Measurements from ENCODE around the gene CDC25A.

Gene CDC25A

GRCh38 chr3:48194446-48195071 lies 6.3 kb upstream of the CDC25A start:
- peak; percentile 45 to 48 for DNase-seq

- DNase-seq = no peak
Measured at GRCh38 chr3:48190911-48191310, 2.7 kb upstream of the CDC25A start.

GRCh38 chr3:48189321-48189720 lies 1.1 kb upstream of the CDC25A start:
- DNase-seq = no peak

- DNase-seq = peak; percentile 17 to 48
Measured at GRCh38 chr3:48187579-48188265, 495 bp downstream of the CDC25A start.

- DNase-seq = no peak
Measured at GRCh38 chr3:48187301-48187578, 977 bp downstream of the CDC25A start.

- no peak for DNase-seq
Measured at GRCh38 chr3:48186631-48187300, 1.5 kb downstream of the CDC25A start.

GRCh38 chr3:48185129-48185528 lies 3.1 kb downstream of the CDC25A start:
- DNase-seq = no peak

- DNase-seq = no peak
Measured at GRCh38 chr3:48184299-48184698, 3.9 kb downstream of the CDC25A start.

GRCh38 chr3:48180531-48181253 lies 7.5 kb downstream of the CDC25A start:
- no peak for DNase-seq

- DNase-seq = no peak
Measured at GRCh38 chr3:48180021-48180420, 8.2 kb downstream of the CDC25A start.

- no peak for DNase-seq
Measured at GRCh38 chr3:48178072-48178471, 10.1 kb downstream of the CDC25A start.

- peak; percentile 57 to 63 for DNase-seq
Measured at GRCh38 chr3:48157950-48158376, 30.3 kb downstream of the CDC25A start.

GRCh38 chr3:48157202-48157840 lies 30.9 kb downstream of the CDC25A start:
- no peak for DNase-seq

GRCh38 chr3:48156163-48156562 lies 32.1 kb downstream of the CDC25A start:
- DNase-seq = no peak

- DNase-seq = no peak
Measured at GRCh38 chr3:48155122-48155521, 33.1 kb downstream of the CDC25A start.

GRCh38 chr3:48151807-48152427 lies 36.3 kb downstream of the CDC25A start:
- DNase-seq = no peak

- peak; percentile 66 to 74 for DNase-seq
Measured at GRCh38 chr3:48151058-48151806, 37.0 kb downstream of the CDC25A start.

GRCh38 chr3:48143992-48144391 lies 44.2 kb downstream of the CDC25A start:
- DNase-seq = no peak

- DNase-seq = no peak
Measured at GRCh38 chr3:48143567-48143966, 44.6 kb downstream of the CDC25A start.

GRCh38 chr3:48142316-48142870 lies 45.8 kb downstream of the CDC25A start:
- DNase-seq = no peak

GRCh38 chr3:48141604-48142137 lies 46.5 kb downstream of the CDC25A start:
- no peak for DNase-seq

All from activated CD4-positive, alpha-beta T cell treated with anti-CD3 and anti-CD28 coated beads, Interleukin-2, amount 50 U/mL, for 48 hours (primary cell).